GM21423 (cell line): Measurements from ENCODE around the gene LAPTM4A.
"Not testable (repeated sequence)": the region's sequence is repeated elsewhere in the genome, so short reads cannot be mapped to it uniquely, and the experiment has no call there.

Experiments
- ATAC-seq: cut with Tn5 transposase; IDR thresholded peaks from one replicate; pipeline ENCODE4 v1.9.1; 2021; ENCODE audit warnings: mild to moderate bottlenecking, moderate library complexity; ENCODE audit not compliant: unreplicated experiment

LAPTM4A gene

GRCh38 chr2:20052861-20053281 lies 1.4 kb upstream of the LAPTM4A start:
- ATAC-seq = no peak

GRCh38 chr2:20052229-20052851 lies 912 bp upstream of the LAPTM4A start:
- no peak for ATAC-seq

GRCh38 chr2:20050646-20051531 lies 539 bp downstream of the LAPTM4A start:
- peak; percentile 17 for ATAC-seq

- ATAC-seq = no peak
These were observed 1.3 kb downstream of the LAPTM4A start for GRCh38 chr2:20050104-20050645.

GRCh38 chr2:20049637-20050036 lies 1.8 kb downstream of the LAPTM4A start:
- ATAC-seq = no peak

- ATAC-seq = no peak
These were observed 2.7 kb downstream of the LAPTM4A start for GRCh38 chr2:20048488-20049448.

- ATAC-seq = not testable (repeated sequence)
These were observed 5.6 kb downstream of the LAPTM4A start for GRCh38 chr2:20045712-20046292.

GRCh38 chr2:20044778-20045177 lies 6.7 kb downstream of the LAPTM4A start:
- no peak for ATAC-seq

- no peak for ATAC-seq
These were observed 8.9 kb downstream of the LAPTM4A start for GRCh38 chr2:20042531-20042930.

- no peak for ATAC-seq
These were observed 10.8 kb downstream of the LAPTM4A start for GRCh38 chr2:20040489-20041172.

- no peak for ATAC-seq
These were observed 13.8 kb downstream of the LAPTM4A start for GRCh38 chr2:20037660-20038059.

GRCh38 chr2:20035955-20036666 lies 15.3 kb downstream of the LAPTM4A start:
- ATAC-seq = peak; percentile 63

GRCh38 chr2:20034821-20035220 lies 16.6 kb downstream of the LAPTM4A start:
- ATAC-seq = no peak

- ATAC-seq = no peak
These were observed 17.2 kb downstream of the LAPTM4A start for GRCh38 chr2:20034218-20034617.

- ATAC-seq = no peak
These were observed 18.1 kb downstream of the LAPTM4A start for GRCh38 chr2:20033322-20033721.

- no peak for ATAC-seq
These were observed 21.2 kb downstream of the LAPTM4A start for GRCh38 chr2:20030224-20030623.

GRCh38 chr2:20027705-20028434 lies 23.6 kb downstream of the LAPTM4A start:
- ATAC-seq = no peak

GRCh38 chr2:20027260-20027677 lies 24.2 kb downstream of the LAPTM4A start:
- ATAC-seq = no peak
